Hepatocyte (in vitro differentiated cells): Measurements from ENCODE around the gene LRFN4.

ENCODE experiments used
- EZH2 ChIP-seq: fragments of 200-600 bp; sonication (generic); IDR thresholded peaks from 2 replicates; pipeline ENCODE4 v1.6.1; 2016; ENCODE audit warnings: antibody characterized with exemption, mild to moderate bottlenecking, borderline replicate concordance
- TF ChIP-seq, protein P1 (sequence below): fragments of 200-600 bp; sonication (generic); IDR thresholded peaks from 2 replicates; pipeline ENCODE4 v1.5.1; 2016; ENCODE audit warnings: antibody characterized with exemption, mild to moderate bottlenecking; ENCODE audit not compliant: poor library complexity

DNA sequence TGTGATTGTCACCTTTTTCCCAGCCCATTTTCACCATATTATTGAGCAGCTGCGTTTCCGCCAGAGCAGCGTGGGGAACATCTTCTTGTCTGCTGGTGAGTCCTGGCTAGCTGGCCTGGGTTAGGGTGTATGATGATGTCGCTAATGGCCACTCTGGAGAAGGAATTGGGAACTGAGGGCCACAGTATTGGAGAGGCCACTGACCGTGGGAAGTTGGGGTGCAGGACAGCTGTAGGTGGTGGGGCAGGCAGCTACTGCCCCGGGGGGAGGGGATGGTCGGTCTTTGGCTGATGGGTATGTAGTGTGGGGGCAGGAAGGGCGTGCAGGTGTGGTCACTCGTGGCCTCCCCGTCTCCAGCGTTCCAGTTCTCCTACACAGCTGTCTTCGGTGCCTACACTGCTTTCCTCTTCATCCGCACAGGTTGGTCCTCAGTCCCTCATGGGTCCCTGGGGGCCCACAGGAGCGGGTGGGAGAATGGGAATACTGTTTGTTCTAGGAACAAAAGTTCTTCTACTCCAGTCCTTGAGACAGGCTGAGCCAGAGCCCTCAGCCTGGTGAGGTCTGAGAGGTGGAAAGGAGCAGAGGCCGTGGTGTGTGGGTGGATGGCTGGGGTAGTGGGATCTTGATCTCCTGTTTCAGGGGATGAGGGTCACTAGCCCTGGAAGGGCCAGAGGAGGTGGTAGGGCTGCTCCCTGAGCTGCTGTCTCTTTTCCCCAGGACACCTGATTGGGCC lies 11.6 kb upstream of the LRFN4 start:
- no peak for TF ChIP-seq EZH2
- TF ChIP-seq, protein P1, sequence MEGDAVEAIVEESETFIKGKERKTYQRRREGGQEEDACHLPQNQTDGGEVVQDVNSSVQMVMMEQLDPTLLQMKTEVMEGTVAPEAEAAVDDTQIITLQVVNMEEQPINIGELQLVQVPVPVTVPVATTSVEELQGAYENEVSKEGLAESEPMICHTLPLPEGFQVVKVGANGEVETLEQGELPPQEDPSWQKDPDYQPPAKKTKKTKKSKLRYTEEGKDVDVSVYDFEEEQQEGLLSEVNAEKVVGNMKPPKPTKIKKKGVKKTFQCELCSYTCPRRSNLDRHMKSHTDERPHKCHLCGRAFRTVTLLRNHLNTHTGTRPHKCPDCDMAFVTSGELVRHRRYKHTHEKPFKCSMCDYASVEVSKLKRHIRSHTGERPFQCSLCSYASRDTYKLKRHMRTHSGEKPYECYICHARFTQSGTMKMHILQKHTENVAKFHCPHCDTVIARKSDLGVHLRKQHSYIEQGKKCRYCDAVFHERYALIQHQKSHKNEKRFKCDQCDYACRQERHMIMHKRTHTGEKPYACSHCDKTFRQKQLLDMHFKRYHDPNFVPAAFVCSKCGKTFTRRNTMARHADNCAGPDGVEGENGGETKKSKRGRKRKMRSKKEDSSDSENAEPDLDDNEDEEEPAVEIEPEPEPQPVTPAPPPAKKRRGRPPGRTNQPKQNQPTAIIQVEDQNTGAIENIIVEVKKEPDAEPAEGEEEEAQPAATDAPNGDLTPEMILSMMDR, result no peak
